ENCODE results near the gene CYP2U1.

The CYP2U1 gene

DNA sequence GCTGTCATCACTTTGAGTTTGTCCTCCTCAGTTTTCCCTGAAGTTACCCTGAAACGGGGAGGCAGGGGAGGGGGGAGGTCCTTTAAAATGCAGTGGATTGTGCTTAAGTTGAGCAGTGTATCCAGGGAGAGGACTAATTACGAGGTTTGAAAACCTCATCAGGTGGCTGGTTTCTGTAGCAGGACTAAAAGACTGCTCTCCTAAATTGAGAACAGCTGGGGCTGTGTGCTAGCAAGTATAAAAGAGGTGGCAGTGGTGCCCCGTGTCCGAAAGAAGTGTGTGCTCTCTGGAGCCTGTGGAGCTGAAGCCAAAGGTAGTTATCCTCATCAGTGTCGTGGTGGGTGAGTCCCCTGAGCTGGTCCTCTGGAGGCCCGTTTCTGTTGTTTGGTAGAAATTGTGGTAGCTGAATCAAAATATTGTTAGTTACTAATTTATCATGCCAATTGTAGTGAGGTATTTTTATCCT is 37.2 kb upstream of the CYP2U1 start:
- no peak overlapping the region for H3K4me3 ChIP-seq (ENCODE audit: low read length)
- no peak for DNase-seq (ENCODE audit: low read depth)
- TF ChIP-seq, protein P1, sequence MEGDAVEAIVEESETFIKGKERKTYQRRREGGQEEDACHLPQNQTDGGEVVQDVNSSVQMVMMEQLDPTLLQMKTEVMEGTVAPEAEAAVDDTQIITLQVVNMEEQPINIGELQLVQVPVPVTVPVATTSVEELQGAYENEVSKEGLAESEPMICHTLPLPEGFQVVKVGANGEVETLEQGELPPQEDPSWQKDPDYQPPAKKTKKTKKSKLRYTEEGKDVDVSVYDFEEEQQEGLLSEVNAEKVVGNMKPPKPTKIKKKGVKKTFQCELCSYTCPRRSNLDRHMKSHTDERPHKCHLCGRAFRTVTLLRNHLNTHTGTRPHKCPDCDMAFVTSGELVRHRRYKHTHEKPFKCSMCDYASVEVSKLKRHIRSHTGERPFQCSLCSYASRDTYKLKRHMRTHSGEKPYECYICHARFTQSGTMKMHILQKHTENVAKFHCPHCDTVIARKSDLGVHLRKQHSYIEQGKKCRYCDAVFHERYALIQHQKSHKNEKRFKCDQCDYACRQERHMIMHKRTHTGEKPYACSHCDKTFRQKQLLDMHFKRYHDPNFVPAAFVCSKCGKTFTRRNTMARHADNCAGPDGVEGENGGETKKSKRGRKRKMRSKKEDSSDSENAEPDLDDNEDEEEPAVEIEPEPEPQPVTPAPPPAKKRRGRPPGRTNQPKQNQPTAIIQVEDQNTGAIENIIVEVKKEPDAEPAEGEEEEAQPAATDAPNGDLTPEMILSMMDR (conservative IDR thresholded peaks at IDR 0.05; ENCODE audit: low read length): no peak

DNA sequence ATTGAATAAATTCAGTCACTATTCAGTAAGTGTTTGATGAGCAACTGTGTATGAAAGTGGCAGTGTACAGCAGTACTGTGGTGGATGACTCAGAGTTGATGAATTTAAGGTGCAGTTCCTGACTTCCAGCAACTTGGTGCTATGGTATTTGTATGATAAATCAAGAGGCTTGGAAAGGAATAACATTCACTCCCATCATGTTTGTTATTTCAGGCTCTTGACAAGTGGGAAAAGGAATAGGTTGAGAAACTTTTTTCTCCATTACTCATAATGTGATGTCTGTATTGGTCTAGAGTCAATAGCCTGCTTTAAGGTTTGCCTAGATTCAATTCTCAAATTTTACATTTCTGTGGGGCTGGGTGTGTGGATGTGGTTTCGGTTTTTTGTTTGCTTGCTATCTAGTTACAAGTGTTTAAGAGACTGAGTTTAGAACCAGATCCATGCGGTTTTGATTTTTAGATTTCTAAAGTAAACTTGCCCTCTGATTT is 35.1 kb upstream of the CYP2U1 start:
- TF ChIP-seq, protein P1 (conservative IDR thresholded peaks at IDR 0.05; ENCODE audit: low read length): no peak
- peak; percentile 94 for DNase-seq (ENCODE audit: low read depth)

DNA sequence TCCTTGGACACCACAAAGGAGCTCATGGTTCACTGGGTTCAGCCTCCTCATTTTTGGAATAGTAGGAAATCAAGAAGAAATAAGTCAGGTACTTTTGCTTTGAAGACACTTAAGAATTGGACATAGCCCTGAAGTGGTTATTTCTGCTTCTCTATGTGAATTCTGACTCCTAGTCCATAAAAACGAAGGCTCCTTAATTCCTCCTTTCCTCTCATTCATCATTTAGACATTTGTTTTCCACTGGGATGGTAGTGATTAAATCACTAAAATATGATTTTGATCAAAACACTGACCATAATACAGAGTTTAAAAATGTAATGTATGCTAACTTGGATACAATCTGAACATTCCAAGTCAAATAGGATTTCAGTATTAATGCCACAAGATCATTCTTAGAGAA is 34.7 kb upstream of the CYP2U1 start:
- peak; percentile 47 for DNase-seq (ENCODE audit: low read depth)
- no peak overlapping the region for H3K4me3 ChIP-seq (ENCODE audit: low read length)
- TF ChIP-seq, protein P1 (conservative IDR thresholded peaks at IDR 0.05; ENCODE audit: low read length): no peak

More for the DNA sequence above, 35.1 kb upstream of the CYP2U1 start:
- no peak overlapping the region for H3K4me3 ChIP-seq (ENCODE audit: low read length)

DNA sequence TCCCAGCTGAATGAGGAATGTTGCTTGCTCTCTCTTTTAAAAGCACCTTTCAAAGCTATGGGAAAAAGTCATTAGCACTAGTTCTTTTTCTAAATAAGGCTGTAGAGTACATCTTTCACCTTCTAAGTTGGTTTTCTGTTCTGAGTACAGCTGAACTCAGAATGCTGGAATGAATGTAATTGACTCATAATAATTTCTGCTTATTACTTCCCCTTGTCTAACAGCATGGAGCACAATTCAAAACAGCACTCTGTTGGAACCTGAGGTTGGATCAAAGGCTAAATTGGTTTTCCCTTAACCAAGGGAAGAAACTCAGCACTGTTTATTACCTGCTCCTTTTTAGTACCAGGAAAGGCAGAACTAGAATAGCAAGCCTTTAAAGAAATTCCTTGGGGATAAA is 33.5 kb upstream of the CYP2U1 start:
- TF ChIP-seq, protein P1 (conservative IDR thresholded peaks at IDR 0.05; ENCODE audit: low read length): no peak

DNA sequence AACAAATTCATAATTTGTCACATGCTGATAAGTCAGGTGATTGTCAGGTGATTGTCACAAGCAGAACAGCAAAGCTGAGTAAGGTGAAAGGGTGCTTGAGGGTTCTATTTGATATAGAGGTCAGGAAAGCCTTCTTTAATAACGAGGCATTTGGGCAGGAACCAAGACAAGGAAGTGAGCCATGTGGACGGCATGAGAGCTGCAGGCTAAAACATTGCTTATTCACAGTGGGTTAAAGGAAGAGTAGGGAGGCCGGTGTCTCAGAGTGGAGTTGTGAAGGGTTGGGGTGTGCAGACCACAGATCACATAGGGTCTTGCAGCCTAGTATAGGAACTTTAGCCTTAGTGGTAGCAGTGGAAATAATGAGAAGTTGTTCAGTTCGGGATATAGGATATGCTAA is 31.3 kb upstream of the CYP2U1 start:
- DNase-seq (ENCODE audit: low read depth): no peak
- TF ChIP-seq, protein P1 (conservative IDR thresholded peaks at IDR 0.05; ENCODE audit: low read length): no peak

More for the DNA sequence above, 33.5 kb upstream of the CYP2U1 start:
- no peak overlapping the region for H3K4me3 ChIP-seq (ENCODE audit: low read length)
- no peak for DNase-seq (ENCODE audit: low read depth)

DNA sequence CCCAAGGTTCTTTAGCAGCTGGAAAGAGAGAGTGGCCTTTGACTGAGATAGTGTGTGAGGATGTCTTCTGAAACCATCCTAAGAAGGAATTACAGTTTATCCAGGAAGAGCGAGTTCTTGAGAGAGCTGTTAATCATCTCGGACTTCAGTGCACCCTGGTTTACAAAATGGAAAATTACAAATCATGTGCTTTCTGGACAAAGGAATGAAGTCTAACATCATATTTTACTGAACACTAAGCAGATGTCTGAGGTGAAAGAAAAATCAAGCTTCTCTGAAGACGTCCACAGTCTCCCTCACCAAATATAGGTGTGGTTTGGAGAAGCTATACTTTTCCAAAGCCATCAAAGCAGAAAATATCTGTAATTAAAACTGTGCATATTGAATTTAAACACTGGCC is 30.8 kb upstream of the CYP2U1 start:
- TF ChIP-seq, protein P1 (conservative IDR thresholded peaks at IDR 0.05; ENCODE audit: low read length): no peak

More for the DNA sequence above, 31.3 kb upstream of the CYP2U1 start:
- no peak overlapping the region for H3K4me3 ChIP-seq (ENCODE audit: low read length)

DNA sequence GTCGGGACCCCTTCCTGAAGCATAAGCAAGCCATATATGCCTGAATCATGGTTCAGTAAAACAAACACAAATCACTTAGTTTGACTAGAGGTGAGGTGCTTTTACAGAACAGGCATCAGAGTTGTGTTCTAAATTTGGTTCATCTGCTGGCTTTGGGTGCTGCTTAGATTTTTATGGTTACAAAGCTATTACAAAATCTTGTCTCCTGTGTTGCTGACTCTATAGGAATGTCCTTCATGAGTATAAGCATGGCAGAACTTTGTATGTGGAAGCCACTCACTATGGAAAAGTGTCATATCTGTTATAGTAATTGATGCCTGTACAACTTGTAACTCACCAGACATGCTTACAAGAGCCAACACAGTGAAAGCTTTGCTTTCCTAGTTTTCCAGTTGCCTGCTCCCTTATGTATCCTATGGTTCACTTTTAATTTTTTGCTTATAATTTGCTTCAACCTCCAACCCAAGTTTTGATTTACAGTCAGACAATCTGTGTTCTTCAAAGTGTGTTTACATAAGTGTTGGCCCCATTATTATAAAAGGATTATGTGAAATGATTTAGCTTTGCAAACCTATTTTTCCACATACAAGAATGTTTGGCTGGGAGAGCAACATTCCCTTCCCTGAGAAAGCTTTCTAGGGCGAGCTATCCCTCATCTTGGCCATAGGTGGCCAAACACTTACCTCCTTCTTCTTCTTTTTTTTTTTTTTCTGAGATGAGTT is 30.0 kb upstream of the CYP2U1 start:
- no peak for DNase-seq (ENCODE audit: low read depth)
- no peak overlapping the region for H3K4me3 ChIP-seq (ENCODE audit: low read length)
- TF ChIP-seq, protein P1 (conservative IDR thresholded peaks at IDR 0.05; ENCODE audit: low read length): no peak

More for the DNA sequence above, 30.8 kb upstream of the CYP2U1 start:
- no peak for DNase-seq (ENCODE audit: low read depth)
- H3K4me3 ChIP-seq (ENCODE audit: low read length): no peak overlapping the region
